Measurements from ENCODE around the gene ENPP6.

- TF ChIP-seq, protein P1, sequence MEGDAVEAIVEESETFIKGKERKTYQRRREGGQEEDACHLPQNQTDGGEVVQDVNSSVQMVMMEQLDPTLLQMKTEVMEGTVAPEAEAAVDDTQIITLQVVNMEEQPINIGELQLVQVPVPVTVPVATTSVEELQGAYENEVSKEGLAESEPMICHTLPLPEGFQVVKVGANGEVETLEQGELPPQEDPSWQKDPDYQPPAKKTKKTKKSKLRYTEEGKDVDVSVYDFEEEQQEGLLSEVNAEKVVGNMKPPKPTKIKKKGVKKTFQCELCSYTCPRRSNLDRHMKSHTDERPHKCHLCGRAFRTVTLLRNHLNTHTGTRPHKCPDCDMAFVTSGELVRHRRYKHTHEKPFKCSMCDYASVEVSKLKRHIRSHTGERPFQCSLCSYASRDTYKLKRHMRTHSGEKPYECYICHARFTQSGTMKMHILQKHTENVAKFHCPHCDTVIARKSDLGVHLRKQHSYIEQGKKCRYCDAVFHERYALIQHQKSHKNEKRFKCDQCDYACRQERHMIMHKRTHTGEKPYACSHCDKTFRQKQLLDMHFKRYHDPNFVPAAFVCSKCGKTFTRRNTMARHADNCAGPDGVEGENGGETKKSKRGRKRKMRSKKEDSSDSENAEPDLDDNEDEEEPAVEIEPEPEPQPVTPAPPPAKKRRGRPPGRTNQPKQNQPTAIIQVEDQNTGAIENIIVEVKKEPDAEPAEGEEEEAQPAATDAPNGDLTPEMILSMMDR (IDR thresholded peaks at IDR 0.05; ENCODE audit: insufficient read depth, low read length, poor library complexity, severe bottlenecking): no peak
- no peak for TF ChIP-seq EZH2phosphoT487 (conservative IDR thresholded peaks at IDR 0.05; ENCODE audit: low read length)
Observed at GRCh38 chr4:184053434-184053833, 164.2 kb downstream of the ENPP6 start.
